NCI-H2196 treated with DMSO at 0.1 percent for 48 hours (cell line): ENCODE results near the gene ANKS1B.
"Not testable (repeated sequence)": the region's sequence is repeated elsewhere in the genome, so short reads cannot be mapped to it uniquely, and the experiment has no call there.

Source experiments
- DNase-seq: peaks from one replicate; lab custom pipeline; 2025; ENCODE audit not compliant: unreplicated experiment; lab: John Stamatoyannopoulos, UW

ANKS1B gene

GRCh38 chr12:99984271-99985128 is at the start of gene ANKS1B:
Gene ANKS1B (minus strand): TSS chr12:99984936. CDS start chr12:99984237, 699 bp downstream.
- DNase-seq: peak; percentile 57

GRCh38 chr12:100031836-100032235 is 47.1 kb upstream of the ANKS1B start:
- DNase-seq: no peak

DNA sequence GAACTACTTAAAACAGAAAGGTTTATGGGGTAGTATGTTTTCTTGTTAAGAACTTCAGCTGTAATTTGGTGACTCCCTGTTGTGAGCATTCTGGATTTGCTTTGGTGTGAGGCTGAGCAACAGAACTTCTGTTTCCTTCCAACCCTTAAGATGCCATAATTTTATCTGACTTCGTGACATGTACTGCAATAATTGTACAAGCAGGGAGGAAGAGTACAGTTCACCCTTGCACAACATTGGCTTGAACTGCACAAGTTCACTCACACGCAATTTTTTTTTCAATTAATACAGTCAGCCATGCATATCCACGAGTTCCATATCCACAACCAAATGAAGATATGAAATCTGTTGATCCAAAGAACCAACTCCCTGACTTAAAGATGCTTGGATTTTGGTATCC is 42.9 kb upstream of the ANKS1B start:
- DNase-seq: no peak

- no peak for DNase-seq
Measured at GRCh38 chr12:100026241-100026640, 41.5 kb upstream of the ANKS1B start.

- no peak for DNase-seq
Measured at GRCh38 chr12:100024974-100025555, 40.3 kb upstream of the ANKS1B start.

GRCh38 chr12:100020370-100020769 is 35.6 kb upstream of the ANKS1B start:
- no peak for DNase-seq

- no peak for DNase-seq
Measured at GRCh38 chr12:100017056-100017455, 32.3 kb upstream of the ANKS1B start.

- DNase-seq: not testable (repeated sequence)
Measured at GRCh38 chr12:100016304-100016703, 31.6 kb upstream of the ANKS1B start.

DNA sequence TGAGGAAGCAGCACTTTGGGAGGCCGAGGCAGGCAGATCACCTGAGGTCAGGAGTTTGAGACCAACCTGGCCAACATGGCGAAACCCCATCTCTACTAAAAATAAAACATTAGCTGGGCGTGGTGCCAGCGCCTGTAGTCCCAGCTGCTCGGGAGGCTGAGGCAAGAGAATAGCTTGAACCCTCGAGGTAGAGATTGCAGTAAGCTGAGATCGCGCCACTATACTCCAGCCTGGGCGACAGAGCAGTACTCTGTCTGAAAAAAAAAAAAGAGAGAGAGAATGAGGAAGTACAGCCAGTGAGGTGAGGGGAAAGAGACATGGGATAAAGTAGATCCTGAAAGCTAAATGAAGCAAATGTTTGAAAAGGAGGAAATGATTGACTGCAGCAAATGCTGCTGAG is 21.1 kb upstream of the ANKS1B start:
- not testable (repeated sequence) for DNase-seq

- no peak for DNase-seq
Measured at GRCh38 chr12:99997806-99998205, 13.1 kb upstream of the ANKS1B start.

DNA sequence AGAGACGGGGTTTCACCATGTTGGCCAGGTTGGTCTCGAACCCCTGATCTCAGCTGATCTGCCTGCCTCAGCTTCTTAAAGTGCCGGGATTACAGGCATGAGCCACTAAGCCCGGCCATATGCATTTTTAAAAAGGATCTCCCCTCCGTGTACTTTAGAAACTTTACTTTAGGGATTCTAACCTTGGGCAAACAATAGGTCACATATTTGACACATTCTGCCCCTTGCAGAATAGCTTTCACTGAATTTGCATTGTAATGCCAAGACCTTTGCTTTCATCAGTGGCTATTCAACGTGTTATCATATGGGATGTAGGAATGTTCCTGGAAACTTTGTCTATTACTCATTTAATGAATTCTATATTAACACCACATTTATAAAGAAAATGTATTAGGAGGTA is 11.4 kb upstream of the ANKS1B start:
- no peak for DNase-seq

DNA sequence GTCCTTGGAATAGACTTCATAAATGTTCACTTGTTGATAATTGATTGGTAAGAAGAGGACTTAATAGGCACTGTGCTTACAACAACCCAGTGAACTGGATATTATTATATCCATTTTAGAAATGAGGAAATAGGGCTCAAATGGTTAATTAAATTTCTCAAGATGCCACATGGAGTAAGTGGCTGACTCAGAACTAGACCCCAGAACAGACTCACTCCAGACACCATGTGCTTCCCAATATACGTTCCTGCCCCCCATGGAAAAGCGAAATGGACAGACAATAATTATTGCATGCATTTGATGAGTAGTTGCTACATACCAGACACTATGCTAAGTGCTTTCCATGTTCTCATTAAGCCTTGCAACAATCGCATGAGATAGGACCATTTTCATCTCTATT is 895 bp upstream of the ANKS1B start:
- DNase-seq: no peak

GRCh38 chr12:99985129-99985570 is 414 bp upstream of the ANKS1B start:
- no peak for DNase-seq

DNA sequence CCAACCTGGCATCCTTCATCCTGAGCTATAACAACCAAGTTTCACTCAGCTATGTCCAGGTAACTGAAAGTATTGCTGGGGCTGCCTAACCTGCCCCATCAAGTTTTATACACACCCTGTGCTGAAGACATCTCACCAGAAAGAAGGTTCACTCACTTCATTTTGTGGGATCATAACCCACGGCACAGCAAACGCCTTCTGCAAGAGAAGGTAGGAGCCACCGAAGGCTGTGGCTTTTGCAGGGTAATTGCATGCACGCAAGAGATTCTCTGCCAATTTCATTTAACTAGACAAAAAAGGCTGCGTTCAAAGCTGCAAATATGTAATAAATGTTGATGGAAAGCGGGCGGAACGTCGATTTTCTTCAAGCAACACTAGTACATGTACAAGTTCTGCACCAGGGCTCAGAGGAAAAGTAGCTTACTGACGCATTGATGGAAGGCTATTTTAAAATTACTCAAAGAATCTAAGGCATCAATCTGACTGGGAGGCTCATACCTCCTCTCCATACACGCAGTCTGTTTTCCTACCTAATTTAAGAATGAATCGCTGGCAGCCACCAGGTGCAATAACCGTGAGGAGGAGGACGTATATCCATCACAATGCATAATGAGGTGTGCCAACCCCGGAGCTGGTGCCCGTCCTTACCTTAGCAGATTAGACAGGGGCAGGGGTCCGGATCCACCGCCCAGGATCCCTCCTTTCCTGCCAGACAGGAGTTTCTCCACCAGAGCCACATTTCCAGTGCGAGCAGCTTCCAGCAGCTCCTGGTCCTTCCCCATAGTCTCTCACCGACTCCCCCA is 1.1 kb downstream of the ANKS1B start:
- no peak for DNase-seq

- DNase-seq: no peak
Measured at GRCh38 chr12:99981639-99982190, 3.0 kb downstream of the ANKS1B start.

DNA sequence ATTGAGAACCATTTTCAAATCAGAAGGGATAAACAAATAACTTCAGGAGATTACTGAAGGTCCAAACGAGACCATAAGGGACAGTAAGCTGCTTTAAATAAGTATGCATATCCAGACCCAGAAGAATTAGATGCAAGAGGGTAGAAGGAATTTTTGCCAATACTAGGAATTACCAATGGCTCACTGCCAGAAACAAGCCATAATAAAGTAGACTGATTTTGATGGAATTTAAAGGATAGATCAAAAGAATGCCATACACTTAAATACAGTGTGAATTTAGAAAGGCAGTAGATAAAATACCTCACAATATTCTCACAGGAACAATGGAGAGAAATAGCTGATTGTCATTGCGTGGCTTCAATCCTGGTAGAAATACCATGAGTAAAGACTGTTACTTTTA is 5.3 kb downstream of the ANKS1B start:
- no peak for DNase-seq

- DNase-seq: no peak
Measured at GRCh38 chr12:99978152-99978551, 6.6 kb downstream of the ANKS1B start.

- DNase-seq: no peak
Measured at GRCh38 chr12:99977550-99977949, 7.2 kb downstream of the ANKS1B start.

DNA sequence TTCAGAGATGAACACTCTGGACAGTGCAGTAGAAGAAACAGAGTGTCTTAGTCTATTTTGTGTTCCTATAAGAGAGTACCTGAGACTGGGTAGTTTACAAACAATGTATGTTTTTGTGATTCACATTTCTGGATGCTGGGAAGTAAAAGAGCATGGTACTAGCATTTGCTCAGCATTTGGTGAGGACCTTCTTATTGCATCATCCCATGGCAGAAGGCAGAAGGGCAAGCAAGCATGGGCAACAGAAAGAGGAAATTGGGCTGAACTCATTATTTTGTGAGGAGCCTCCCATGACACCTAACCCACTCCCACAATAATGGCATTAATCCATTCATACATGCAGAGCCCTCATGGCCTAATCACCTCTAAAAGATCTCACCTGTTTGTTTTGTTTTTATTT is 8.0 kb downstream of the ANKS1B start:
- DNase-seq: no peak

DNA sequence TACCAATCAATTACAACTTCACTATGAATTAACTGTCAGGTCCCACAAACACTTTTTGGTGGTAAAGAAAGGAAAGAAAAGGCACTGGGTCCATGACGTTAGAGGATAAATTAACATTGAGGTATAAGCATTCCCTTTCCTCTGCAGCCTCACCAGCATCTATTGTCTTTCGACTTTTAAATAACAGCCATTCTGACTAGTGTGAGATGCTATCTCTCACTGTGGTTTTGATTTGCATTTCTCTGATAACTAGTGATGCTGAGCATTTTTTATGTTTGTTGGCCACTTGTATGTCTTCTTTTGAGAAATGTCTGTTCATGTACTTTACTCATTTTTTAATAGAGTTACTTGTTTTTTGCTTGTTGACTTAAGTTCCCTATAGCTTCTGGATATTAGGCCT is 9.4 kb downstream of the ANKS1B start:
- no peak for DNase-seq

- DNase-seq: no peak
Measured at GRCh38 chr12:99974146-99974545, 10.6 kb downstream of the ANKS1B start.
